GM23338 (cell line): ENCODE measurements around the gene TBC1D32. TPM values are rescaled to one million over a fixed set of nuclear protein-coding genes. Genes with fewer than 3 reads are reported as not detected.

Experiments used
- ATAC-seq: fragments of 200-7000 bp; cut with Tn5 transposase; 3 replicates; pipeline ENCODE4 v1.9.1; 2020
- DNase-seq: peaks from one replicate; pipeline ENCODE4 v3.0.0-alpha.2; 2015; ENCODE audit warnings: low spot score
- H2AFZ ChIP-seq: fragments of 200-600 bp; sonication (generic); 2 replicates; pipeline ENCODE4 v1.8.0; 2016; ENCODE audit warnings: antibody characterized with exemption, mild to moderate bottlenecking, moderate library complexity
- H3F3A ChIP-seq: fragments of 200-600 bp; sonication (generic); replicated peaks from 2 replicates; pipeline ENCODE4 v1.8.0; 2017; ENCODE audit warnings: antibody characterized with exemption, mixed run types, low read depth
- H3K27ac ChIP-seq: fragments of 200-600 bp; sonication (generic); 2 replicates; pipeline ENCODE4 v1.6.1; 2016; ENCODE audit warnings: low read depth
- H3K27me3 ChIP-seq: fragments of 200-600 bp; sonication (generic); 2 replicates; pipeline ENCODE4 v1.8.0; 2016; ENCODE audit warnings: mild to moderate bottlenecking, mixed run types, moderate library complexity; ENCODE audit not compliant: insufficient read depth
- H3K36me3 ChIP-seq: fragments of 200-600 bp; sonication (generic); 2 replicates; pipeline ENCODE4 v1.8.0; 2016; ENCODE audit warnings: mild to moderate bottlenecking; ENCODE audit not compliant: insufficient read depth
- H3K4me1 ChIP-seq: fragments of 200-600 bp; sonication (generic); 2 replicates; pipeline ENCODE4 v1.8.0; 2016; ENCODE audit warnings: mild to moderate bottlenecking, moderate library complexity; ENCODE audit not compliant: insufficient read depth
- H3K4me2 ChIP-seq: fragments of 200-600 bp; sonication (generic); 2 replicates; pipeline ENCODE4 v1.7.1; 2017; ENCODE audit warnings: mixed run types
- H3K4me3 ChIP-seq: fragments of 200-600 bp; sonication (generic); 2 replicates; pipeline ENCODE4 v1.6.1; 2016; ENCODE audit warnings: mixed run types
- H3K79me2 ChIP-seq: fragments of 200-600 bp; sonication (generic); replicated peaks from 2 replicates; pipeline ENCODE4 v1.8.0; 2017; ENCODE audit warnings: mild to moderate bottlenecking; ENCODE audit not compliant: insufficient read depth
- H3K9me2 ChIP-seq: fragments of 200-600 bp; sonication (generic); 2 replicates; pipeline ENCODE4 v1.8.0; 2017; ENCODE audit not compliant: insufficient read depth
- H4K20me1 ChIP-seq: fragments of 200-600 bp; sonication (generic); replicated peaks from 2 replicates; pipeline ENCODE4 v1.8.0; 2017; ENCODE audit warnings: mild to moderate bottlenecking; ENCODE audit not compliant: insufficient read depth
- H3K27ac Mint-ChIP-seq: 2 replicates; pipeline ENCODE4 v1.8.0; 2020; ENCODE audit warnings: inconsistent platforms, mild to moderate bottlenecking, moderate library complexity, mixed read lengths
- H3K27me3 Mint-ChIP-seq: 3 replicates; pipeline ENCODE4 v1.8.0; 2022; ENCODE audit warnings: low read depth, mild to moderate bottlenecking, moderate library complexity, mixed read lengths, inconsistent platforms; ENCODE audit not compliant: insufficient read depth, poor library complexity
- H3K36me3 Mint-ChIP-seq: 3 replicates; pipeline ENCODE4 v1.8.0; 2021; ENCODE audit warnings: low read depth, mild to moderate bottlenecking, inconsistent platforms, moderate library complexity, mixed read lengths
- H3K4me1 Mint-ChIP-seq: 3 replicates; pipeline ENCODE4 v1.8.0; 2020; ENCODE audit warnings: mild to moderate bottlenecking, inconsistent platforms, mixed read lengths
- H3K4me3 Mint-ChIP-seq: 3 replicates; pipeline ENCODE4 v1.8.0; 2021; ENCODE audit warnings: moderate library complexity, mild to moderate bottlenecking, inconsistent platforms, mixed read lengths
- H3K9me3 Mint-ChIP-seq: 3 replicates; pipeline ENCODE4 v1.8.0; 2020; ENCODE audit warnings: moderate library complexity, mild to moderate bottlenecking, inconsistent platforms, mixed read lengths
- CREB1 ChIP-seq: fragments of 250-450 bp; sonication (Bioruptor Pico); IDR thresholded peaks from 2 replicates; pipeline ENCODE4 v1.5.0; 2020; ENCODE audit warnings: low read depth, mild to moderate bottlenecking, moderate library complexity
- EZH2 ChIP-seq: fragments of 200-600 bp; sonication (generic); IDR thresholded peaks from one replicate; pipeline ENCODE4 v1.8.0; 2017; ENCODE audit warnings: antibody characterized with exemption, mild to moderate bottlenecking, low read depth; ENCODE audit not compliant: unreplicated experiment
- EZH2phosphoT487 ChIP-seq: fragments of 200-600 bp; sonication (generic); IDR thresholded peaks from one replicate; pipeline ENCODE4 v1.8.1; 2018; ENCODE audit warnings: antibody characterized with exemption; ENCODE audit not compliant: unreplicated experiment
- JUNB ChIP-seq: IDR thresholded peaks from one replicate; pipeline ENCODE4 v1.6.1; 2016; ENCODE audit warnings: antibody characterized with exemption; ENCODE audit not compliant: unreplicated experiment
- NANOG ChIP-seq: IDR thresholded peaks from 2 replicates; pipeline ENCODE4 v1.6.1; 2016; ENCODE audit warnings: antibody characterized with exemption, borderline replicate concordance
- POLR2AphosphoS5 ChIP-seq: IDR thresholded peaks from 2 replicates; pipeline ENCODE4 v1.6.1; 2016; ENCODE audit warnings: antibody characterized with exemption, low read depth
- STAT1 ChIP-seq: IDR thresholded peaks from one replicate; pipeline ENCODE4 v1.6.1; 2016; ENCODE audit warnings: antibody characterized with exemption; ENCODE audit not compliant: unreplicated experiment
- ZNF114 ChIP-seq: fragments of 250-450 bp; sonication (Bioruptor Pico); IDR thresholded peaks from 2 replicates; pipeline ENCODE4 v1.5.0; 2020; ENCODE audit warnings: mild to moderate bottlenecking, moderate library complexity
- ZNF331 ChIP-seq: fragments of 250-450 bp; sonication (Bioruptor Pico); IDR thresholded peaks from 2 replicates; pipeline ENCODE4 v1.5.0; 2020; ENCODE audit warnings: low read depth, mild to moderate bottlenecking, moderate library complexity
- ZNF462 ChIP-seq: fragments of 250-450 bp; sonication (Bioruptor Pico); IDR thresholded peaks from 2 replicates; pipeline ENCODE4 v1.5.0; 2020; ENCODE audit warnings: mild to moderate bottlenecking, moderate library complexity
- polyA plus RNA-seq: library from polyadenylated mRNA; unstranded; fragments of >200 nt; fragmentation: Nextera tagmentation; extraction: Ambion mirVana; gene quantifications from 2 replicates; pipeline ENCODE4 v1.2.1, GENCODE V29; 2016
- total RNA-seq: library from RNA; depleted of rRNA; stranded (reverse); fragments of >200 nt; shearing (Covaris generic); gene quantifications from 2 replicates; pipeline ENCODE4 v1.2.3, GENCODE V29; 2014
- TF ChIP-seq, protein P1 (sequence below): IDR thresholded peaks from 2 replicates; pipeline ENCODE4 v1.6.1; 2016; ENCODE audit warnings: antibody characterized with exemption
- TF ChIP-seq, protein P2 (sequence below), 2 experiments: fragments of 200-600 bp in 1 of 2; sonication (generic) in 1 of 2; conservative IDR thresholded peaks; 2 replicates each; pipeline versions ENCODE4 v1.5.1 to v1.6.1; 2016 to 2017; ENCODE audit warnings: antibody characterized with exemption in 2 of 2, low read depth in 2 of 2, mild to moderate bottlenecking in 2 of 2, moderate library complexity in 1 of 2
- TF ChIP-seq, protein P3 (sequence below): IDR thresholded peaks from one replicate; pipeline ENCODE4 v1.6.1; 2018; ENCODE audit warnings: antibody characterized with exemption; ENCODE audit not compliant: unreplicated experiment

TBC1D32 gene
- total and polyA plus RNA-seq, 2 experiments from 2014 or later, result 8.9 to 10.4 TPM

DNA sequence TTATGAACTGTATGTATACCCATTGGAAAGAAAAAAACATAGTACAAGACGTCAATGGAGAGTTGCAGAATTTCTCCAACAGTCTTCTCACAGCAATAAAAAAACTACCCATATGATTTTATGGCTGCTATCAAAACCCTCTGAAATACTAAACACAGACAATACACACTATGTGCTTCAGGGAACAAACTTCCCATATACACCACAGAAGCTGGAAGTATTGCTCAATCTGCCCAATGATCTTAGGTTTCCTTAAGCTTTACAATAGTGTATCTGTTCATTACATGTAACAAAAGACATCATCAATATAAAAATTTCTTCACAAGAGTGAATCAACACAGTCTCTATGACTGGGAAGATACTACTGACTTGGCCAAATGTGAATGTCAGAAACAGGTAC lies 150.5 kb downstream of the TBC1D32 start:
- Histone ChIP-seq H3K9me2 (0 out of 2 replicates have a peak, but pooled peaks cover 8% of the 10 kb centered on the region), H3K27ac (no peak overlapping the region), H4K20me1 (no peaks in the 10 kb centered on the region), H3F3A (no peaks in the 10 kb centered on the region), H3K4me1 (peaks cover 5% of the 10 kb centered on the region; the same call in 1 of the 2 replicates), H3K4me2 (no peak overlapping the region), H3K4me3 (no peak overlapping the region), H3K79me2 (no peaks in the 10 kb centered on the region), H2AFZ (no peak overlapping the region), H3K36me3 (no peaks in the 10 kb centered on the region), H3K27me3 (no peaks in the 10 kb centered on the region)
- H3K4me1 Mint-ChIP-seq, result peaks cover 8% of the 10 kb centered on the region
- H3K36me3 Mint-ChIP-seq, result peaks cover 7% of the 10 kb centered on the region; the same call in 1 of the 3 replicates
- ATAC-seq, result no peak
- H3K27me3 Mint-ChIP-seq, result no peaks in the 10 kb centered on the region
- DNase-seq, result no peak
- TF ChIP-seq, protein P1, sequence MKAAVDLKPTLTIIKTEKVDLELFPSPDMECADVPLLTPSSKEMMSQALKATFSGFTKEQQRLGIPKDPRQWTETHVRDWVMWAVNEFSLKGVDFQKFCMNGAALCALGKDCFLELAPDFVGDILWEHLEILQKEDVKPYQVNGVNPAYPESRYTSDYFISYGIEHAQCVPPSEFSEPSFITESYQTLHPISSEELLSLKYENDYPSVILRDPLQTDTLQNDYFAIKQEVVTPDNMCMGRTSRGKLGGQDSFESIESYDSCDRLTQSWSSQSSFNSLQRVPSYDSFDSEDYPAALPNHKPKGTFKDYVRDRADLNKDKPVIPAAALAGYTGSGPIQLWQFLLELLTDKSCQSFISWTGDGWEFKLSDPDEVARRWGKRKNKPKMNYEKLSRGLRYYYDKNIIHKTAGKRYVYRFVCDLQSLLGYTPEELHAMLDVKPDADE, result no peak
- TF ChIP-seq NANOG (no peak), STAT1 (no peak), ZNF331 (no peak), EZH2 (no peak), ZNF462 (no peak), CREB1 (CRISPR knock-in tag) (no peak), ZNF114 (CRISPR knock-in tag) (no peak), POLR2AphosphoS5 (no peak), JUNB (no peak), EZH2phosphoT487 (no peak)
- TF ChIP-seq, protein P2, sequence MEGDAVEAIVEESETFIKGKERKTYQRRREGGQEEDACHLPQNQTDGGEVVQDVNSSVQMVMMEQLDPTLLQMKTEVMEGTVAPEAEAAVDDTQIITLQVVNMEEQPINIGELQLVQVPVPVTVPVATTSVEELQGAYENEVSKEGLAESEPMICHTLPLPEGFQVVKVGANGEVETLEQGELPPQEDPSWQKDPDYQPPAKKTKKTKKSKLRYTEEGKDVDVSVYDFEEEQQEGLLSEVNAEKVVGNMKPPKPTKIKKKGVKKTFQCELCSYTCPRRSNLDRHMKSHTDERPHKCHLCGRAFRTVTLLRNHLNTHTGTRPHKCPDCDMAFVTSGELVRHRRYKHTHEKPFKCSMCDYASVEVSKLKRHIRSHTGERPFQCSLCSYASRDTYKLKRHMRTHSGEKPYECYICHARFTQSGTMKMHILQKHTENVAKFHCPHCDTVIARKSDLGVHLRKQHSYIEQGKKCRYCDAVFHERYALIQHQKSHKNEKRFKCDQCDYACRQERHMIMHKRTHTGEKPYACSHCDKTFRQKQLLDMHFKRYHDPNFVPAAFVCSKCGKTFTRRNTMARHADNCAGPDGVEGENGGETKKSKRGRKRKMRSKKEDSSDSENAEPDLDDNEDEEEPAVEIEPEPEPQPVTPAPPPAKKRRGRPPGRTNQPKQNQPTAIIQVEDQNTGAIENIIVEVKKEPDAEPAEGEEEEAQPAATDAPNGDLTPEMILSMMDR (conservative IDR thresholded peaks at IDR 0.05; ENCODE audit: low read depth in 2 of 2), result no peak
- TF ChIP-seq, protein P3, sequence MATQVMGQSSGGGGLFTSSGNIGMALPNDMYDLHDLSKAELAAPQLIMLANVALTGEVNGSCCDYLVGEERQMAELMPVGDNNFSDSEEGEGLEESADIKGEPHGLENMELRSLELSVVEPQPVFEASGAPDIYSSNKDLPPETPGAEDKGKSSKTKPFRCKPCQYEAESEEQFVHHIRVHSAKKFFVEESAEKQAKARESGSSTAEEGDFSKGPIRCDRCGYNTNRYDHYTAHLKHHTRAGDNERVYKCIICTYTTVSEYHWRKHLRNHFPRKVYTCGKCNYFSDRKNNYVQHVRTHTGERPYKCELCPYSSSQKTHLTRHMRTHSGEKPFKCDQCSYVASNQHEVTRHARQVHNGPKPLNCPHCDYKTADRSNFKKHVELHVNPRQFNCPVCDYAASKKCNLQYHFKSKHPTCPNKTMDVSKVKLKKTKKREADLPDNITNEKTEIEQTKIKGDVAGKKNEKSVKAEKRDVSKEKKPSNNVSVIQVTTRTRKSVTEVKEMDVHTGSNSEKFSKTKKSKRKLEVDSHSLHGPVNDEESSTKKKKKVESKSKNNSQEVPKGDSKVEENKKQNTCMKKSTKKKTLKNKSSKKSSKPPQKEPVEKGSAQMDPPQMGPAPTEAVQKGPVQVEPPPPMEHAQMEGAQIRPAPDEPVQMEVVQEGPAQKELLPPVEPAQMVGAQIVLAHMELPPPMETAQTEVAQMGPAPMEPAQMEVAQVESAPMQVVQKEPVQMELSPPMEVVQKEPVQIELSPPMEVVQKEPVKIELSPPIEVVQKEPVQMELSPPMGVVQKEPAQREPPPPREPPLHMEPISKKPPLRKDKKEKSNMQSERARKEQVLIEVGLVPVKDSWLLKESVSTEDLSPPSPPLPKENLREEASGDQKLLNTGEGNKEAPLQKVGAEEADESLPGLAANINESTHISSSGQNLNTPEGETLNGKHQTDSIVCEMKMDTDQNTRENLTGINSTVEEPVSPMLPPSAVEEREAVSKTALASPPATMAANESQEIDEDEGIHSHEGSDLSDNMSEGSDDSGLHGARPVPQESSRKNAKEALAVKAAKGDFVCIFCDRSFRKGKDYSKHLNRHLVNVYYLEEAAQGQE, result no peak
- peaks cover 4% of the 10 kb centered on the region; the same call in 2 of the 3 replicates for H3K9me3 Mint-ChIP-seq
- H3K27ac Mint-ChIP-seq, result no peak overlapping the region
- no peak overlapping the region for H3K4me3 Mint-ChIP-seq
